Measurements from ENCODE around the gene MED29. TPM values are rescaled to one million over a fixed set of nuclear protein-coding genes. Genes with fewer than 3 reads are reported as not detected.

Gene MED29
- 10 to 100 TPM; 22.2 to 23.6 TPM for total RNA-seq

GRCh38 chr19:39390751-39391437 lies at the start of gene MED29, which contains the start of gene PAF1:
MED29 (plus strand) TSS chr19:39391378; CDS start chr19:39391423, 45 bp downstream.
PAF1 (minus strand) TSS chr19:39391106; CDS start chr19:39390864, 242 bp downstream.
- H3K27ac Mint-ChIP-seq, result peak within 1 kb of the TSS; percentile 99
- H3K9me3 Mint-ChIP-seq, result no peaks in the 10 kb centered on the region
- peaks cover 25 to 26% of the 10 kb centered on the region in 2 donors for H3K36me3 Mint-ChIP-seq
- ATAC-seq (peak; percentile 96 to 98), DNase-seq (ENCODE audit: low spot score in 2 of 2) (peak; percentile 91 to 95)

GRCh38 chr19:39341719-39342604 lies 49.2 kb upstream of the MED29 start, which contains the start of gene SAMD4B:
SAMD4B (plus strand) TSS chr19:39342421; CDS start chr19:39356894, 14,473 bp downstream.
- Mint-ChIP-seq H3K9me3 (no peaks in the 10 kb centered on the region), H3K36me3 (peaks cover 11 to 28% of the 10 kb centered on the region in 2 donors), H3K27ac (peak within 1 kb of the TSS; percentile 92 to 96)
- ATAC-seq (peak; percentile 90 to 92), DNase-seq (ENCODE audit: low spot score in 2 of 2) (peak; percentile 99 to 100)

GRCh38 chr19:39342647-39343305 lies 48.4 kb upstream of the MED29 start:
- H3K9me3 Mint-ChIP-seq, result no peaks in the 10 kb centered on the region
- H3K27ac Mint-ChIP-seq, result peak overlapping the region; percentile 75 to 93
- H3K36me3 Mint-ChIP-seq, result peaks cover 11 to 28% of the 10 kb centered on the region in 2 donors
- DNase-seq (ENCODE audit: low spot score in 2 of 2) (no peak), ATAC-seq (no peak)

- Mint-ChIP-seq H3K36me3 (peaks cover 8 to 26% of the 10 kb centered on the region in 2 donors), H3K9me3 (no peaks in the 10 kb centered on the region), H3K27ac (peak overlapping the region in 1 of 2 donors; percentile 10)
- no peak for ATAC-seq
- DNase-seq (ENCODE audit: low spot score in 2 of 2), result no peak
These were observed 45.2 kb upstream of the MED29 start for GRCh38 chr19:39345956-39346355.

GRCh38 chr19:39347332-39348164 lies 43.6 kb upstream of the MED29 start:
- ATAC-seq, result peak in 1 of 2 donors; percentile 13
- H3K9me3 Mint-ChIP-seq, result no peaks in the 10 kb centered on the region
- DNase-seq (ENCODE audit: low spot score in 2 of 2), result no peak
- peaks cover 0 to 26% of the 10 kb centered on the region in 2 donors for H3K36me3 Mint-ChIP-seq
- peak overlapping the region; percentile 37 to 62 for H3K27ac Mint-ChIP-seq

- ATAC-seq (no peak), DNase-seq (ENCODE audit: low spot score in 2 of 2) (no peak)
- Mint-ChIP-seq H3K27ac (no peak overlapping the region), H3K9me3 (no peaks in the 10 kb centered on the region), H3K36me3 (peaks cover 0 to 12% of the 10 kb centered on the region in 2 donors)
These were observed 41.9 kb upstream of the MED29 start for GRCh38 chr19:39349326-39349725.

GRCh38 chr19:39350156-39350555 lies 41.0 kb upstream of the MED29 start:
- no peak for ATAC-seq
- Mint-ChIP-seq H3K9me3 (no peaks in the 10 kb centered on the region), H3K27ac (no peak overlapping the region), H3K36me3 (peaks cover 0 to 9% of the 10 kb centered on the region in 2 donors)
- no peak for DNase-seq (ENCODE audit: low spot score in 2 of 2)

GRCh38 chr19:39351537-39352064 lies 39.6 kb upstream of the MED29 start:
- H3K27ac Mint-ChIP-seq, result peak overlapping the region; percentile 73 to 93
- peak; percentile 94 to 97 for ATAC-seq
- H3K9me3 Mint-ChIP-seq, result no peaks in the 10 kb centered on the region
- DNase-seq (ENCODE audit: low spot score in 2 of 2), result peak in 1 of 2 donors; percentile 69
- H3K36me3 Mint-ChIP-seq, result peaks cover 0 to 9% of the 10 kb centered on the region in 2 donors

GRCh38 chr19:39352381-39353255 lies 38.6 kb upstream of the MED29 start:
- peaks cover 0 to 9% of the 10 kb centered on the region in 2 donors for H3K36me3 Mint-ChIP-seq
- no peak for ATAC-seq
- peak overlapping the region; percentile 73 to 93 for H3K27ac Mint-ChIP-seq
- H3K9me3 Mint-ChIP-seq, result no peaks in the 10 kb centered on the region
- DNase-seq (ENCODE audit: low spot score in 2 of 2), result no peak

GRCh38 chr19:39355253-39355652 lies 35.9 kb upstream of the MED29 start:
- DNase-seq (ENCODE audit: low spot score in 2 of 2), result no peak

GRCh38 chr19:39356073-39356472 lies 35.1 kb upstream of the MED29 start:
- DNase-seq (ENCODE audit: low spot score in 2 of 2), result no peak
- Mint-ChIP-seq H3K36me3 (peaks cover 0 to 9% of the 10 kb centered on the region in 2 donors), H3K27ac (peak overlapping the region; percentile 35 to 82), H3K9me3 (no peaks in the 10 kb centered on the region)
- no peak for ATAC-seq

More at GRCh38 chr19:39355253-39355652, 35.9 kb upstream of the MED29 start:
- Mint-ChIP-seq H3K27ac (no peak overlapping the region), H3K36me3 (peaks cover 0 to 9% of the 10 kb centered on the region in 2 donors), H3K9me3 (no peaks in the 10 kb centered on the region)
- no peak for ATAC-seq

GRCh38 chr19:39356647-39357046 lies 34.5 kb upstream of the MED29 start:
- Mint-ChIP-seq H3K36me3 (peaks cover 0 to 8% of the 10 kb centered on the region in 2 donors), H3K27ac (no peak overlapping the region), H3K9me3 (no peaks in the 10 kb centered on the region)
- DNase-seq (ENCODE audit: low spot score in 2 of 2) (no peak), ATAC-seq (no peak)

- ATAC-seq (no peak), DNase-seq (ENCODE audit: low spot score in 2 of 2) (no peak)
- no peaks in the 10 kb centered on the region for H3K36me3 Mint-ChIP-seq
- no peak overlapping the region for H3K27ac Mint-ChIP-seq
- no peaks in the 10 kb centered on the region for H3K9me3 Mint-ChIP-seq
These were observed 32.2 kb upstream of the MED29 start for GRCh38 chr19:39359026-39359425.

GRCh38 chr19:39360599-39360998 lies 30.6 kb upstream of the MED29 start:
- DNase-seq (ENCODE audit: low spot score in 2 of 2) (no peak), ATAC-seq (no peak)
- H3K9me3 Mint-ChIP-seq, result no peaks in the 10 kb centered on the region
- H3K36me3 Mint-ChIP-seq, result peaks cover 0 to 7% of the 10 kb centered on the region in 2 donors
- peak overlapping the region; percentile 44 for H3K27ac Mint-ChIP-seq
